MG63 (cell line): Measurements from ENCODE around the gene SART1. TPM values are rescaled to one million over a fixed set of nuclear protein-coding genes. Genes with fewer than 3 reads are reported as not detected.
"Not testable (repeated sequence)": the region's sequence is repeated elsewhere in the genome, so short reads cannot be mapped to it uniquely, and the experiment has no call there.

Source experiments
- DNase-seq: peaks from one replicate; pipeline ENCODE4 v3.0.0-alpha.2; 2020
- H3K27me3 ChIP-seq: fragments of 250-450 bp; sonication (Bioruptor Pico); 2 replicates; pipeline ENCODE4 v1.5.1; 2020; ENCODE audit warnings: mild to moderate bottlenecking, moderate library complexity
- H3K36me3 ChIP-seq: fragments of 250-450 bp; sonication (Bioruptor Pico); 2 replicates; pipeline ENCODE4 v1.5.1; 2020; ENCODE audit warnings: mild to moderate bottlenecking, moderate library complexity
- H3K4me3 ChIP-seq: fragments of 250-450 bp; sonication (Bioruptor Pico); 2 replicates; pipeline ENCODE4 v1.5.1; 2020; ENCODE audit warnings: mild to moderate bottlenecking, moderate library complexity
- H3K9me3 ChIP-seq: fragments of 250-450 bp; sonication (Bioruptor Pico); 2 replicates; pipeline ENCODE4 v1.5.1; 2020; ENCODE audit warnings: mild to moderate bottlenecking, moderate library complexity
- total RNA-seq: library from RNA; depleted of rRNA; stranded (reverse); fragments of >200 nt; shearing (Covaris generic); gene quantifications from 2 replicates; pipeline ENCODE4 v1.2.3, GENCODE V29; 2014; ENCODE audit warnings: low replicate concordance; rRNA removed

The SART1 gene
- total RNA-seq, 1 experiment from 2014 or later: 45.4 TPM

- peak overlapping the region; percentile 33 for H3K4me3 ChIP-seq
- no peaks in the 10 kb centered on the region for H3K9me3 ChIP-seq
- peak; percentile 72 for DNase-seq
- no peaks in the 10 kb centered on the region for H3K27me3 ChIP-seq
- H3K36me3 ChIP-seq: no peaks in the 10 kb centered on the region
Observed at GRCh38 chr11:66015936-66016792, 54.6 kb downstream of the SART1 start.

DNA sequence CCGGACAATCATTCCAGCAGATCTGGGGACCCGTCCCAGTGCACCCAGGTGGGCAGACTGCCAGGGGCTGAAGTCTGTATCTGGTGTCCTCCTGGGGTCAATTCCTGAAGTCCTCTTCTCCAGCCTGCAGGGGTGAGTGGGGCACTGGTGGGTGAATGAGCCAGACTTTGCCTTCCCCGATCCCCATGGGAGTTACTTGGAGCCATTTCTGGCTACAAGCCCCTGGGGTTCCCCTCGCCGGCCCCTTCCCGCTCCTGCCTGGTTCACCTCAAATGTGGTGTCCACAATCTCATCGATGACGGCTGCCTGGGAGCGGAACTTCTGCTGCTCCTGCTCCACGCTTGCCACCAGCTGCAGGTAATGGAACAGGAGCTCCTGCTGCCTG lies 55.3 kb downstream of the SART1 start:
- Histone ChIP-seq H3K36me3 (no peaks in the 10 kb centered on the region), H3K4me3 (no peak overlapping the region; the same call in 1 of the 2 replicates), H3K9me3 (no peaks in the 10 kb centered on the region), H3K27me3 (no peaks in the 10 kb centered on the region)
- DNase-seq: no peak

DNA sequence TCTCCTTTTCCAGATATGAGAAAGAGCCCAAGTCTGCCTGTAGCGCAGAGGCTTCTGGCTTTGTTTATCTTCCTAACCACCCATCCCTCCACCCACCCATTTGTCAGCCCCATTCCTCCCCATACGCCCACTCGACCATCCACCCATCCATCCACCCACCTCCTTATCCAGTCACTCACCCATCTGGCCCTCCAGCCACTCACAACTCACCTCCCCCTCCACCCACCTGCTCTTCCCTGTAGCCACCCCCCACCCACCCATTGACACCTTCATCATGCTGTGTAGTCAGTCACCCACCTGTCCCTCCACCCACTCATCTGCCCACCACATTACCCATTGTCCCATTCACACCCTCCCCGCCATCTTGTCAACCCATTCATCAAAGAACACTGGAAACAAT lies 55.8 kb downstream of the SART1 start:
- Histone ChIP-seq H3K4me3 (no peak overlapping the region), H3K27me3 (no peaks in the 10 kb centered on the region), H3K36me3 (no peaks in the 10 kb centered on the region), H3K9me3 (no peaks in the 10 kb centered on the region)
- DNase-seq: no peak

DNA sequence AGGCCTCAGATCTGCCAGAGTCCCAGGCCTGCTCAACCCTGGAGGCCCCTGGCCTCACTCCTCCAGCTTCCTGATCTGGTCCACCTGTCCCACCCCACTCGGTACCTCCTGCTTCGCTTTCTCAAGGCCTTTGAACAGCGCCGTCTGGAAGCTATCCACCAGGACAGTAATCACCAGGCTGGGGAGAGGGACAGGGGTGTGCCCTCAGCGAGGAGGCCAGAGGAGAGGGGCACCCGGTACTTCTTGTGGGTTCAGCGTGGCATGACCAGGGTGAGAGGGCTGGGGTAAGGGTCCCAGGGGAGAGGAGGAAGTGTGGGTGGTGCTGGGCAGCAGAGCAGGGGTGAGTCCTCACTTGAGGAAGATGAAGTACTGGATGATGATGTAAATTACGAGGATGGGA lies 58.7 kb downstream of the SART1 start:
- no peak for DNase-seq
- no peaks in the 10 kb centered on the region for H3K36me3 ChIP-seq
- no peaks in the 10 kb centered on the region for H3K27me3 ChIP-seq
- H3K9me3 ChIP-seq: no peaks in the 10 kb centered on the region
- H3K4me3 ChIP-seq: no peak overlapping the region

GRCh38 chr11:66020618-66021357 lies 59.3 kb downstream of the SART1 start:
- Histone ChIP-seq H3K4me3 (no peak overlapping the region), H3K9me3 (no peaks in the 10 kb centered on the region), H3K36me3 (no peaks in the 10 kb centered on the region), H3K27me3 (no peaks in the 10 kb centered on the region)
- DNase-seq: peak; percentile 91

GRCh38 chr11:66022401-66023185 lies 61.1 kb downstream of the SART1 start:
- H3K4me3 ChIP-seq: peak overlapping the region; percentile 20; the same call in 1 of the 2 replicates
- H3K27me3 ChIP-seq: no peaks in the 10 kb centered on the region
- H3K36me3 ChIP-seq: no peaks in the 10 kb centered on the region
- peak; percentile 72 for DNase-seq
- H3K9me3 ChIP-seq: no peaks in the 10 kb centered on the region

DNA sequence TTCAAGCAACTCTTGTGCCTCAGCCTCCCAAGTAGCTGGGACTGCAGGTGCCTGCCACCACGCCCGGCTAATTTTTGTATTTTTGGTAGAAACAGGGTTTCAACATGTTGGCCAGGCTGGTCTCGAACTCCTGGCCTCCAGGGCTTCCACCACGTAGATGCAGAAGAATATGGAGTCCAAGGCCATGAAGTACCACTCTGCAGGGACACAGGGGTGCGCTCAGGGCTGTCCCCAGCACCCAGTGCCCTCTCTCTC lies 61.6 kb downstream of the SART1 start:
- not testable (repeated sequence) for H3K9me3 ChIP-seq, DNase-seq, H3K36me3 ChIP-seq, H3K27me3 ChIP-seq, H3K4me3 ChIP-seq

- Histone ChIP-seq H3K9me3 (no peaks in the 10 kb centered on the region), H3K27me3 (no peaks in the 10 kb centered on the region), H3K36me3 (no peaks in the 10 kb centered on the region), H3K4me3 (no peak within 1 kb of the TSS)
- DNase-seq: no peak
Observed at GRCh38 chr11:66026017-66026529, 64.5 kb downstream of the SART1 start, which contains the start of gene CATSPER1. Gene CATSPER1, minus strand, starts transcription at chr11:66026479. Its CDS starts 100 bp downstream, at chr11:66026379.

Other genes with a start within 250 kb of the SART1 start
- 43.5 and 68.8 TPM in 2 replicates for gene KAT5, start 249.5 kb upstream of the SART1 start, total RNA-seq
- gene RNASEH2C, start 240.9 kb upstream of the SART1 start, total RNA-seq: 28.2 and 73.1 TPM in 2 replicates
- gene AP5B1, start 180.8 kb upstream of the SART1 start, total RNA-seq: 5.8 and 7.6 TPM in 2 replicates
- gene OVOL1, start 174.7 kb upstream of the SART1 start, total RNA-seq: not detected in 2 replicates
- 0.43 TPM in 1 of 2 replicates, not detected in the other for gene SNX32, start 127.8 kb upstream of the SART1 start, total RNA-seq
- gene CFL1, start 103.6 kb upstream of the SART1 start, total RNA-seq: 1,413 and 1,905 TPM in 2 replicates
- gene MUS81, start 101.3 kb upstream of the SART1 start, total RNA-seq: 25.3 and 45.3 TPM in 2 replicates
- gene EFEMP2, start 88.9 kb upstream of the SART1 start, total RNA-seq: 29.0 and 43.2 TPM in 2 replicates
- gene CTSW, start 81.9 kb upstream of the SART1 start, total RNA-seq: not detected in 2 replicates
- gene FIBP, start 73.3 kb upstream of the SART1 start, total RNA-seq: 105 and 106 TPM in 2 replicates
- gene CCDC85B, start 71.1 kb upstream of the SART1 start, total RNA-seq: 99.6 and 131 TPM in 2 replicates
- 37.3 and 54.7 TPM in 2 replicates for gene FOSL1, start 61.3 kb upstream of the SART1 start, total RNA-seq
- gene C11orf68, start 42.7 kb upstream of the SART1 start, total RNA-seq: 22.0 and 46.6 TPM in 2 replicates
- 276 and 419 TPM in 2 replicates for gene DRAP1, start 42.3 kb upstream of the SART1 start, total RNA-seq
- gene TSGA10IP, start 16.3 kb upstream of the SART1 start, total RNA-seq: not detected in 2 replicates
- gene EIF1AD, start 40.4 kb downstream of the SART1 start, total RNA-seq: 17.5 and 32.3 TPM in 2 replicates
- gene BANF1, start 40.8 kb downstream of the SART1 start, total RNA-seq: 329 and 468 TPM in 2 replicates
- not detected in 2 replicates for gene CST6, start 50.3 kb downstream of the SART1 start, total RNA-seq
- 2.4 TPM in 1 of 2 replicates, not detected in the other for gene CATSPER1, start 64.7 kb downstream of the SART1 start, total RNA-seq
- gene GAL3ST3, start 87.4 kb downstream of the SART1 start, total RNA-seq: not detected in 2 replicates
- gene SF3B2, start 90.6 kb downstream of the SART1 start, total RNA-seq: 134 and 174 TPM in 2 replicates
- 2.6 and 11.2 TPM in 2 replicates for gene PACS1, start 108.5 kb downstream of the SART1 start, total RNA-seq